ENCODE data around the gene DENND1A. TPM values are rescaled to one million over a fixed set of nuclear protein-coding genes. Genes with fewer than 3 reads are reported as not detected.

The DENND1A gene
- total and polyA plus RNA-seq, 12 donors, result 7.3 to 36.7 (median 19.6) TPM

- Histone ChIP-seq H3K4me3 (no peak overlapping the region), H3K9me3 (replicated peaks in 1 of 3) (no peaks in the 10 kb centered on the region), H3K4me1 (replicated peaks in 1 of 2) (no peaks in the 10 kb centered on the region), H3K36me3 (replicated peaks in 1 of 2) (no peaks in the 10 kb centered on the region), H3K27me3 (peaks cover 50% of the 10 kb centered on the region), H3K27ac (no peak overlapping the region)
- no peak for DNase-seq
- TF ChIP-seq POLR2A (IDR thresholded peaks at IDR 0.05) (no peak), CTCF (IDR thresholded peaks at IDR 0.05) (no peak)
- intact Hi-C loops (cut with DNase I), result no loop called here
- 73 to 89% (median 78%) methylated on average over 6 to 10 of the region's 10 CpGs for WGBS, 4 donors
Measured at GRCh38 chr9:123368023-123368422, 561.9 kb downstream of the DENND1A start.

GRCh38 chr9:123365881-123366528, 563.9 kb downstream of the DENND1A start:
- Histone ChIP-seq H3K4me3 (no peak overlapping the region), H3K36me3 (replicated peaks in 1 of 2) (no peaks in the 10 kb centered on the region), H3K27me3 (peaks cover 32% of the 10 kb centered on the region), H3K9me3 (replicated peaks in 1 of 3) (no peaks in the 10 kb centered on the region), H3K27ac (no peak overlapping the region), H3K4me1 (replicated peaks in 1 of 2) (no peaks in the 10 kb centered on the region)
- intact Hi-C loops (cut with DNase I), result no loop called here
- TF ChIP-seq POLR2A (IDR thresholded peaks at IDR 0.05) (no peak), CTCF (IDR thresholded peaks at IDR 0.05) (no peak)
- WGBS, 4 donors, result 55 to 68% (median 67%) methylated on average over 51 to 67 of the region's 67 CpGs; no CpG with 5 or more reads in 1 of the 4 donors
- no peak for DNase-seq

- DNase-seq, result no peak
- peaks cover 26% of the 10 kb centered on the region for H3K27me3 ChIP-seq
- no peaks in the 10 kb centered on the region for H3K9me3 ChIP-seq (replicated peaks in 1 of 3)
- H3K4me3 ChIP-seq, result no peak overlapping the region
- no peak overlapping the region for H3K27ac ChIP-seq
- WGBS, 4 donors, result 81 to 86% (median 84%) methylated on average over 9 to 12 of the region's 12 CpGs
- TF ChIP-seq POLR2A (IDR thresholded peaks at IDR 0.05), result no peak
- TF ChIP-seq CTCF (IDR thresholded peaks at IDR 0.05), result no peak
- H3K36me3 ChIP-seq (replicated peaks in 1 of 2), result no peaks in the 10 kb centered on the region
- H3K4me1 ChIP-seq (replicated peaks in 1 of 2), result no peaks in the 10 kb centered on the region
- intact Hi-C loops (cut with DNase I), result no loop called here
Measured at GRCh38 chr9:123365287-123365880, 564.5 kb downstream of the DENND1A start.

- intact Hi-C loops (cut with DNase I), result no loop called here
- H3K36me3 ChIP-seq (replicated peaks in 1 of 2), result no peaks in the 10 kb centered on the region
- no peak overlapping the region for H3K4me3 ChIP-seq
- H3K27me3 ChIP-seq, result peaks cover 23% of the 10 kb centered on the region
- no peaks in the 10 kb centered on the region for H3K9me3 ChIP-seq (replicated peaks in 1 of 3)
- 74 to 100% (median 75%) methylated on average over 2 to 11 of the region's 11 CpGs for WGBS, 4 donors
- no peak for DNase-seq
- no peak for TF ChIP-seq CTCF (IDR thresholded peaks at IDR 0.05)
- TF ChIP-seq POLR2A (IDR thresholded peaks at IDR 0.05), result no peak
- H3K4me1 ChIP-seq (replicated peaks in 1 of 2), result no peaks in the 10 kb centered on the region
- no peak overlapping the region for H3K27ac ChIP-seq
Measured at GRCh38 chr9:123364241-123364824, 565.6 kb downstream of the DENND1A start.

Measured in adrenal gland (tissue), 12 donors.